Skeletal muscle tissue (tissue), 4 donors: ENCODE results near the gene KRT71. TPM values are rescaled to one million over a fixed set of nuclear protein-coding genes. Genes with fewer than 3 reads are reported as not detected.
"Not testable (repeated sequence)": the region's sequence is repeated elsewhere in the genome, so short reads cannot be mapped to it uniquely, and the experiment has no call there.

Experiments
- H3K27ac ChIP-seq: one replicate; pipeline ENCODE4 v1.7.0; 2013; ENCODE audit warnings: mild to moderate bottlenecking, low read depth, low read length, inconsistent platforms
- H3K27me3 ChIP-seq, 3 donors: one replicate each; pipeline ENCODE4 v1.7.0; 2013; ENCODE audit warnings: low read length in 3 of 3; ENCODE audit not compliant: control insufficient read depth in 3 of 3, insufficient read depth in 3 of 3
- H3K36me3 ChIP-seq, 3 donors: one replicate each; pipeline ENCODE4 v1.7.0; 2013; ENCODE audit warnings: low read length in 3 of 3; ENCODE audit not compliant: control insufficient read depth in 3 of 3, insufficient read depth in 3 of 3
- H3K4me1 ChIP-seq, 3 donors: one replicate each; pipeline ENCODE4 v1.7.0; 2013; ENCODE audit warnings: low read length in 3 of 3, mild to moderate bottlenecking in 3 of 3; ENCODE audit not compliant: control insufficient read depth in 3 of 3, insufficient read depth in 3 of 3
- H3K4me3 ChIP-seq, 3 donors: one replicate each; pipeline ENCODE4 v1.7.0; 2013; ENCODE audit warnings: low read length in 3 of 3
- H3K9ac ChIP-seq, 3 donors: one replicate each; pipeline ENCODE4 v1.7.0; 2013; ENCODE audit warnings: low read length in 3 of 3, mild to moderate bottlenecking in 3 of 3, moderate library complexity in 2 of 3, low read depth in 1 of 3
- H3K9me3 ChIP-seq, 3 donors: one replicate each; pipeline ENCODE4 v1.7.0; 2013; ENCODE audit warnings: low read length in 3 of 3; ENCODE audit not compliant: control insufficient read depth in 3 of 3
- total RNA-seq: library from RNA; depleted of rRNA; stranded (reverse); fragments of >200 nt; gene quantifications from one replicate; pipeline ENCODE4 v1.2.3, GENCODE V29; 2014
- donor health status: Osteomylitis.

Gene KRT71
- total RNA-seq, 1 donor from 2014 or later = not detected

DNA sequence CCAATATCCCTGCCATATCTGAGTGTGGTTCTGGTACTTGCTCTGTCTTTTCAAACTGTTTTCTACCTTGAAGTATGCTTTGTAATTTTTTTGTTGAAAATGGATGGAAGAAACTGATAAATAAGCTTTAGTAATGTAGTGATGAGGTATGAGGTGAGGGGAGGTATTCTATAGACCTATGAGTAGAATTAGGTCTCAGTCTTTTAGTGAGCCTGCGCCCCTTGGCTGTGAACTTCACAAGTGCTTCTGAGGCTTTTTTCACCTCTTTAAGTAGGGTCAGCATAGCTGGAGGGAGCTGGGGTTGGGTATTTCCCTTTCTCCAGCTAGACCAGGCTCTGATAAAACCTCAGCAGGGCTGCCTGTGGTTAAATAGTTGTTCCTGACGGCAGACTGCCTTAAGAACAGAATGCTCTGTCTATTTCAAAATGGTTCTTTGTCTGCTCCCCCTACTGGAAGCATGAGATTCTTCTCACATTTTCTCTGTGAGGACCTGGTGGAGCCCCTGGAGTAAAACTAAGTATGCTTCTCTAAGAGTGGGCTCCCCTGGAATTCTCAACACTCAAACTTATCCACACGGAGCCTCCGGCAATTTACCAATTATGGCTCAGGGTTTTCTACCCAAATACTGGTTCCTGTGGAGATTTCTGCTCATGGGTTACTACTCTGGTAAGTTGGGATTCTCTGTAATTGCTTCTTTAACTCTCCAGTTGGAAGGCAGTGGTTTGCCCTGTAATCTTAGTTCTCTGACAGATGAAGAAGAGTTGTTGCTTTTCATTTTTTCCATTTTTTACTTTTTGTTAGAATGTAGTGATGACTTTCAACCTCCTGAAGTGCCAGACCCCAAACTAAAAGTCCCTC, 45.9 kb downstream of the KRT71 start:
- H3K9me3 ChIP-seq = peaks cover 0 to 3% (median 0%) of the 10 kb centered on the region in 3 donors
- H3K27ac ChIP-seq = no peak overlapping the region
- H3K9ac ChIP-seq = no peak overlapping the region
- no peaks in the 10 kb centered on the region for H3K36me3 ChIP-seq
- H3K4me3 ChIP-seq = no peak overlapping the region
- peaks cover 0 to 5% (median 5%) of the 10 kb centered on the region in 3 donors for H3K27me3 ChIP-seq
- H3K4me1 ChIP-seq = no peaks in the 10 kb centered on the region

DNA sequence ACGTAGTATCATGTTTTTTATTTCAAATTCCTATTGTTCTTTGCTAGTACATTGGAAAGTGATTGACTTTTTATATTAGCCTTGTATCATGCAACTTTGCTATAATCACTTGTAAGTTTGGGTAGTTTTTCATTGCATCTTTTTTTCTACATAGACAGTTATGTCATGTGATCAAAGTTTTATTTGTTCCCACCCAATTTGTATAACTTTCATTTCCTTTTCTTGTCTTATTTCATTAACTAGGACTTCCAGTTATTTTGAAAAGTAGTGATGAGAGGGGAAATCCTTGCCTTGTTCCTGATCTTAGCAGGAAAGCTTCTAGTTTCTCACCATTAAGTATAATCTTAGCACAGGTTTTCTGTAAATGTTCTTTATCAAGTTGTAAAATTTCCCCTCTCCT, 50.1 kb downstream of the KRT71 start:
- Histone ChIP-seq H3K27me3 (peaks cover 0 to 4% (median under 1%) of the 10 kb centered on the region in 3 donors), H3K4me1 (no peaks in the 10 kb centered on the region), H3K9ac (no peak overlapping the region), H3K4me3 (no peak overlapping the region), H3K9me3 (no peaks in the 10 kb centered on the region), H3K36me3 (no peaks in the 10 kb centered on the region), H3K27ac (no peak overlapping the region)

DNA sequence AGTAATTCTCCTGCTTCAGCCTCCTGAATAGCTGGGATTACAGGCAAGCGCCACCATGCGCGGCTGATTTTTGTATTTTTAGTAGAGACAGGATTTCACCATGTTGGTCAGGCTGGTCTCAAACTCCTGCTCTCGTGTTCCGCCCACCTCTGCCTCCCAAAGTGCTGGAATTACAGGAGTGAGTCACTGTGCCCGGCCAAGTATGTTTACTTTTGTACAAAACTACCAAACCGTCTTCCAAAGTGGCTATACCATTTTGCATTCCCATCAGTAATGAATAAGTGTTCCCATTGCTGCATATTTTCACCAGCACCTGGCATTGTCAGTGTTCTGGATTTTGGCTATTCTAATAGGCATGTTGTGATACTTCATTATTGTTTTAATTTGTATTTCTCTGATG, 51.5 kb downstream of the KRT71 start:
- no peaks in the 10 kb centered on the region for H3K36me3 ChIP-seq
- H3K27me3 ChIP-seq = peaks cover 0 to 4% (median 0%) of the 10 kb centered on the region in 3 donors
- H3K27ac ChIP-seq = no peak overlapping the region
- H3K9ac ChIP-seq = no peak overlapping the region
- no peak overlapping the region for H3K4me3 ChIP-seq
- H3K9me3 ChIP-seq = no peaks in the 10 kb centered on the region
- H3K4me1 ChIP-seq = no peaks in the 10 kb centered on the region

DNA sequence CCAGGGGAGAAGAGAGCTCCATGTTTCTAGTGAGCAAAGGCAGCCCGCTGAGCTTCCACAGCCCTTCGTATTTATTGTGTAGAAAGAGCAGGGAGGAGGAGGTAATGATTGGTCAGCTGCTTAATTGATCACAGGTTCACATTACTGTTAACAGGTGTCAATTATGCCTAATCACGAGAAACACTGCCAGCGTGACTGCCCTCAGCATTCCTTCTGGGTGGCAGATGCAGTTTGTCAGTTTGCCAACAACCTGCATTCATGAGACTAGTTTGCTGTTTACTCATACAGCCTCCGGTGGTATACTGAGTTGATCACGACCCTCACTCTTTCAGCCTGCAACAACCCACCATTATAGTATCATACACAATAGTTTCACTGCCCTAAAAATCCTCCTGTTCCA, 52.4 kb downstream of the KRT71 start:
- H3K27ac ChIP-seq, H3K27me3 ChIP-seq, H3K4me1 ChIP-seq, H3K9ac ChIP-seq, H3K36me3 ChIP-seq, H3K9me3 ChIP-seq, H3K4me3 ChIP-seq: not testable (repeated sequence)

DNA sequence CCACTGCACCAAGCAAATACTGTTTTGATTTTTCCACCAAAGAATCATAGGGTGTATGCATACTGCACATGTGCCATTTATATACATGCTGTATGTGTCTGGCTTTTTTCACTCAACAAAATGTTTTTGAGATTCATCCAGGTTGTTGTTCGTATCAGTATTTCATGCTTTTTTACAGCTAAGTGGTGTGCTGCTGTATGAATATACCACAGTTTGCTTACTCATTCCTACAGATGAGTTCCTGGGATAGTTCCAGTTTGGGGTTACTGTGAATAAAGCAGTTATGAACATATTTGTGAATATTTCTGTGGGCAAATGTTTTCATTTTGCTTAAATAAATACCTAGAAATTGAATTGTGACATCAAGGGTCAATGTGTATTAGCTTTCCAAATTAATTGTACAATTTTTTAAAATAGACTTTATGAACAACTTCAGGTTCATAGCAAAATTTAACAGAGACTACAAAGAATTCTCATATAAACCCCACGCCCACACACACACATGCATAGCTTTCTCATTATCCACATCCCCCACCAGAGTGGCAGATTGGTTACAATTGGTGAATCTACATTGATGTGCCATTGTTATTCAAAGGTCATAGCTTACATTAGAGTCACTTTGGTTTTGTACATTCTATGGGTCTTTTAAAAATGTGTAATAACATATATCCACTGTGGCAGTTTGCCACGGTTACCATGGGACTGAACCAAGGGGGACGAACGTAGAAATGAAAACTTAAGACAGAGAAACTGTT, 53.0 kb downstream of the KRT71 start:
- Histone ChIP-seq H3K36me3 (no peaks in the 10 kb centered on the region), H3K27ac (no peak overlapping the region), H3K9me3 (no peaks in the 10 kb centered on the region), H3K4me1 (peaks cover 0 to 3% (median 0%) of the 10 kb centered on the region in 3 donors), H3K9ac (no peak overlapping the region), H3K27me3 (peaks cover 0 to 4% (median 0%) of the 10 kb centered on the region in 3 donors), H3K4me3 (no peak overlapping the region)

DNA sequence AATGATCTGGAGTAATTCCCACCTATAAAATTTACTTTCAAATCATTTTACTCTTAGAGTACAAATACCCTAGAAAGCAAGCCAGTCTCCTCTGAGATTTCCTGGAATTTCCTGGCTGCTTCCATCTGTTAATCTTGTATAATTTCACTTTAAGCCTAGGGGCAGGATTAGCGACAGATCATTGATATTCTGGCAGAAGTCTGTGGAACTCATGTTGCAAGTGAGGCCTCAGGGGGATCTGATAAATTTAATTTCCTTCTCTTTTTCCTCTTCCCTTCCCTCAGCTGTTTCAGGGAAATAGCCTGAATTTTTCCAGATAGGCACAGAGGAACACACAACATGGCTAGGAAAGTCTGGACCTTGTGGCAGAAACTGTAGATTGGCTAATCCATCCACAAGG, 54.0 kb downstream of the KRT71 start:
- Histone ChIP-seq H3K36me3 (no peaks in the 10 kb centered on the region), H3K9ac (no peak overlapping the region), H3K4me1 (peaks cover 0 to 3% (median 0%) of the 10 kb centered on the region in 3 donors), H3K9me3 (no peaks in the 10 kb centered on the region), H3K27ac (no peak overlapping the region), H3K4me3 (no peak overlapping the region), H3K27me3 (peaks cover 4 to 6% (median 4%) of the 10 kb centered on the region in 3 donors)

DNA sequence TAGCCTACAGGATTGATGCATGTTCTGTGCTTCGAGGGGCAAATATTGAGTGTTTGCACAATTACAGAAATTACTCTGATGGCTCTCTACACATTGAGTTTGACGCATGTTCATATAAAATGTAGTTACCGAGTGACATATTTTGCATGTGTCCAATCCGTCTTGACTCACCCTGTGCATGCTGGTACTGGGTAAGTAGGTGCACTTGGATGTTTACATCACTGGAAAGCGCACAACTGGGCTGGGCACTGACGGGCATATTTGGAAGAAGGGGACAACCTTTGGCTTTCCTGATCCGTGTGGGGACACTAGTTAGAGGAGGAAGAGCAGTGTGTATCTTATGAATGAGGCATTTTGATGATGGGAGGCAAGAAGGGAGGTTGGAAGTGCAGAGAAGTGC, 55.0 kb downstream of the KRT71 start:
- no peaks in the 10 kb centered on the region for H3K9me3 ChIP-seq
- no peak overlapping the region for H3K9ac ChIP-seq
- H3K4me1 ChIP-seq = peaks cover 0 to 3% (median 0%) of the 10 kb centered on the region in 3 donors

DNA sequence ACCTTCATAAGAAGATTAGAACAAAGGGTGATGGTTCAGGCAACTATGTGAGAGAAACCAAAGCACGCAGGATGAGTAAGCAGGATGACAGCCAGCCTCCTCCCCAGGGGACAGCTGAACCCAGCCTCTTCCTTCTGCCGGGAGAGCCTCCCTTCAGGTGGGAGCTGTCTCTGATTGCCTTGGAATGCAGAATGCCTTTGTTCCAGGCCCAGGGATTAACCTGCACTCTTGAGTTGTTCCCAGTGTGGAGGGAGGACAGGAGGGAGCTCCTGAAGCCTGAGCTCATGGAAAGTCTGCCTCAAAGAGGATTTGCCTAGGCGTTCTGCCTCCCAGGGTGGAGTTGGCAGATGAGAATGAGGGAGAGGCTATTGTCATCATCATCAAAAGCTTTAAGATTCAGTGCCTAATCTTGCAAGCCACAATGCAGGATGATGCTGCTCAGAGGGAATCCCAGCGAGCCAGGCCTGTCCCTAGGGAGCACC, 56.3 kb downstream of the KRT71 start:
- Histone ChIP-seq H3K27ac (no peak overlapping the region), H3K4me3 (no peak overlapping the region), H3K36me3 (no peaks in the 10 kb centered on the region), H3K9ac (no peak overlapping the region), H3K4me1 (peaks cover 0 to 3% (median 0%) of the 10 kb centered on the region in 3 donors), H3K9me3 (no peaks in the 10 kb centered on the region), H3K27me3 (peaks cover 6 to 13% (median 10%) of the 10 kb centered on the region in 3 donors)

More for the DNA sequence above, 55.0 kb downstream of the KRT71 start:
- Histone ChIP-seq H3K27ac (no peak overlapping the region), H3K36me3 (no peaks in the 10 kb centered on the region), H3K27me3 (peaks cover 4 to 11% (median 6%) of the 10 kb centered on the region in 3 donors), H3K4me3 (no peak overlapping the region)

DNA sequence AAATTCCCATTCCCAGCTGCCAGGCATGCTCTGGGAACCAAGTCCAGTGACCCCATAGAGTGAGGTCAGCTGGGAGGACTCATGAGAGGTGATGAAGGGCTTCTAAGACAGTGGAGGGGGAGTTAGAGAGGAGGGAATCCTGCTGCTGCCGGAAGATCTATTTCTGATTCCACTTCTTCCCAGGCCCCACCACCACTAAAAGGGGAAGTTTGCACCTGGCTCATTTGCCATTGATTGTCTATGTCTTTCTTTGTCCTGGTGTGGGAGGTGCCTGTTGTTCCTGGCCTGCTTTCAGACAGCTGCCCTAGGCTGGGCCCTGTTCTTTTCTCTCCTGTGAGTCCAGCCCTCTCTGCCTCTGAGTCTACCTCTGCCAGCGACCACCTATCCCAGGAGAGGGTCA, 56.9 kb downstream of the KRT71 start:
- Histone ChIP-seq H3K27me3 (peaks cover 11 to 16% (median 12%) of the 10 kb centered on the region in 3 donors), H3K27ac (no peak overlapping the region), H3K4me1 (peaks cover 0 to 3% (median 0%) of the 10 kb centered on the region in 3 donors), H3K4me3 (no peak overlapping the region), H3K36me3 (no peaks in the 10 kb centered on the region), H3K9me3 (no peaks in the 10 kb centered on the region), H3K9ac (no peak overlapping the region)

DNA sequence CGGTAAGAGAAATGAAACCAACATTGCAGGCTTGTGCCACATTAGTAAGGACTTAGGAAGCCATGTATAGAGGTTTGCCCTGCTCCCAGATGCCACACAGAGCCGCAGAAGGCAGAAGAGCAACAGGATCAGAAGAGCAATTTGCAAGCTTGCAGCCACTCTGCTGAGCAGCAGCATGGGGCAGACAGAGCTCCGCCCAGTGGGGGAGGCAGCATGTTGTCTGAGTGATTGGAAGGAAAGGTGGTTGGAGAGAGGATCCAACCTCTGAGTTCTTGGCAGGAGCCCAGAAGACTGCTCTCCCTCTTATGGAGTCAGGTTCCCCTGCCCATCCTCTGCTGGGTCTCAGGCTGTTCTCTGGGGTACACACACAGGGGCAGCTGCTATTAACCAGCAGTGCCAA, 57.6 kb downstream of the KRT71 start:
- Histone ChIP-seq H3K36me3 (no peaks in the 10 kb centered on the region), H3K9ac (no peak overlapping the region), H3K27ac (no peak overlapping the region), H3K4me1 (peaks cover 0 to 3% (median 0%) of the 10 kb centered on the region in 3 donors), H3K27me3 (peaks cover 11 to 16% (median 12%) of the 10 kb centered on the region in 3 donors), H3K4me3 (no peak overlapping the region), H3K9me3 (no peaks in the 10 kb centered on the region)
